Measurements from ENCODE around the gene PTPRN2.
"Not testable (repeated sequence)": the region's sequence is repeated elsewhere in the genome, so short reads cannot be mapped to it uniquely, and the experiment has no call there.

Gene PTPRN2

DNA sequence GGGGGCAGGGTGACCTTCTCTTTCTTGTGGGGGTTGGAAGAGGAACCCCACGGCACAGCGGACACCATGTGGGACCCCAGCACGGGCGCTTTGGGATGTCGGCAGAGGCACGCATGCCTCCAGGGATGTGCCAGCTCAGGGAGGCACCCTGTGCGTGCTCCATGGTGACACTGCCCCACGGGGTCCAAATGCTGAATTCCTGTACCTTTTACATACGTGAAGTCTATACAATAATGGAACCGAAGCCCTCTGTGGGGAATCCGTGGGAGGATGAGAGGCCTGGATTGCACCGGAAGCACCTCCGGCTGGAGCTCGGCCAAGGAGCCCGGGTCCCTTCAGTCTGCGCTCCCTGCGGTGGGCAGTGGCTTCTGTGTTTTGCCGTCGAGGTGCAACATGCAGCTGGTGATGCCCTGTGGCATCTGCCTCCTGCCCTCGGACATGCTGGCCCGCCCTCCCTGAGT lies 726.6 kb downstream of the PTPRN2 start:
- DNase-seq (ENCODE audit: low read depth): no peak

DNA sequence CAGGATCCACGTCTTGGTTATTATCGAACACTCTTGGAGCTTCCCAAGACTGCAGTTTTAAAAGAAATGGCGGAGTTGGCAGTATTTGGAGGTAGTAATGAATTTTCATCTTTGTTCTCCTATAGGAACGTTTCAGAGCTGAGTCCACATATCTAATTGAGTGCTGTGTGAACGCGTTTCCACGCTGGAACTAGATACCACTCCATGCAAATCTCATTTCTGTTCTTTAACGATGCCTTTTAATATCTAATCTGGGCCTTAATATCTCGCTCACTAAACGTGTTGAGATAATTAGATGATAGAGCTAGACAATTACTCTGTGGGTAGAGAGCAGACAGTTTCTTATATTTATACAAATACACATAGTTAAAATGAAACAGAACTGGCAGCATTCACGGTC lies 727.2 kb downstream of the PTPRN2 start:
- no peak for DNase-seq (ENCODE audit: low read depth)

DNA sequence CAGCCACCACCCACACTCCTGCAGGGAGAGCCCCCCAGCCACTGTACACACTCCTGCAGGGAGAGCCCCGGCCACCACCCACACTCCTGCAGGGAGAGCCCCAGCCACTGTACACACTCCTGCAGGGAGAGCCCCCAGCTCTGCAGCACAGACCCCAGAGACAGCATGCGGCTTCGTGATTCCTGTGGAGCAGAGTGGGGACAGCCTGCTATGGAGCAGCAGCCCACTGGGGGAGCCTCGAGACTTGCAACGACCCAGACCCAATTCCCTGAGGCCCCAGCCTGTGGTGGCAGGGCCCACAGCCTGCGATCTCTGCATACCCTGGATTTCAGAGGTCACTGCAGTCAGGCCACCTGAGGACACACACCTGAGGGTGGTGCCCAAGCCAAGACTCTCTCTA lies 727.7 kb downstream of the PTPRN2 start:
- no peak for DNase-seq (ENCODE audit: low read depth)

GRCh38 chr7:157857578-157858075 lies 730.0 kb downstream of the PTPRN2 start:
- no peak for DNase-seq (ENCODE audit: low read depth)

DNA sequence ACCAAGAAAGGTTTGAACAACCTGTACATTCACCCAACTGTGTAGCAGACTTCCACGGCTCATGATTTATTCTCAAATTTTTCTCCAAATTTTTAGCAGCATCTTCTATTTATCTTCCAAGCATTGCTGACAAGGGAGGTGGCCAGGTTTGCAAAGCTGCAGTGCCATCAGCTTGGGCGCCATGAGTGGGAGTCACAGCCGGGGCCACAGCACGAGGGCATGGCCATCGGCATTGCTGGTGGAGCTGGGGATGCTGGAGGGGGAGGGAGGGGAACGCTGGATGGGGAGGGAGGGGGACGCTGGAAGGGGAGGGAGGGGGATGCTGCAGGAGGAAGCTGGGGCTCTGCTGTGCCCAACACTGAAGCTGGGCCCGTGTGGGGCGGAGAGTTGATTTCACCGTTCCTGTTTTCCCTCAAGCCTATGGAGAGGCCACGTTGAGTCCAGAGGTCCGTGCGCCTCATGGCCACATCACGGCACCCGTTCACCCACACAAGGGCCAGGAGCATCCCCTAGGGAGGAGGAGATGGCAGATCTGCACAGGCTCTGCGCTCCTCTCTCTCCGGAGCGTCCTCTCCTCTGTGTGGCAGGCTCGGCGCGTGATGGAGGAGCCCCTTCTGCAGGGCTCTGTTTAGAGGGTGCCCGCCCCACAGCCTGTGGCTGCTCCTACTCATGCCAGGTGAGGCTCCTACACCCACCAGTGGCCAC lies 730.6 kb downstream of the PTPRN2 start:
- no peak for DNase-seq (ENCODE audit: low read depth)

DNA sequence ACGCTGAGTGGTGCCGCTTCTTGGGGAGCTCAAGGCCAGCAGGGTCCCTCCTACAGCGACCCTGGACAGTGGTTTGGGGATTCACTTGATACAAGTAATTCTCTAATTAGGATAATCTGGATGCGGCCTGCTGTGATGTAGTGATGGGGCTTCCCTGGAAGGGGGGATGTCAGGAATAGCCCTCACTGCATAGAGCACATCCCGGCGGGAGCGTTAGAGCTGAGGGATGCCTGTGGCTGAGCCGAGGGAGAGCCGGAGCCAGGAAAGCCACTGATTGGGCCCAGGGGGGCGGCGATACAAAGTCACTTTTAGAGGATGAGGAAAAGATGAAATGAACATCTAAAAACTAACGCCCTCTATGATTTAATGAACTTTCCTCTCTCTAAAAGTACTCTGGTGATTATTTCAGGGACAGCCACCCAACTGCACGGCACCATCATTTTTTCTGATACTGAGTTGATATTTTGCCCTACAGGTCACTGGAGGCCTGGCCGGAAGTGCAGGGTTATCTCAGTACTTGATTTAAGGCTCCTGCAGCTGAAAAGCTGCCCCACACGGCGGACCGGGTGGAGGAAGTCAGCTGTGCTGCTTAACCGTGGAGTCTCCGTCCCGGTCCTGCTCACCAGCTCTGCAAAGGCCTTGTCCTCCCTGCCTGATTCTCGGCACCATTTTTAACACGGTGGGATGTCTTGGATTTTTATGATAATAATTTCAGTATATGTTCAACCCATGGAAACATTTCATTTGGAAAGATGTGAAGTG lies 732.0 kb downstream of the PTPRN2 start:
- no peak for DNase-seq (ENCODE audit: low read depth)

GRCh38 chr7:157855016-157855415 lies 732.6 kb downstream of the PTPRN2 start:
- no peak for DNase-seq (ENCODE audit: low read depth)

GRCh38 chr7:157854066-157854891 lies 733.3 kb downstream of the PTPRN2 start:
- no peak for DNase-seq (ENCODE audit: low read depth)

GRCh38 chr7:157853789-157854065 lies 733.9 kb downstream of the PTPRN2 start:
- no peak for DNase-seq (ENCODE audit: low read depth)

- no peak for DNase-seq (ENCODE audit: low read depth)
Observed at GRCh38 chr7:157853076-157853788, 734.4 kb downstream of the PTPRN2 start.

- DNase-seq (ENCODE audit: low read depth): peak; percentile 79
Observed at GRCh38 chr7:157851501-157852067, 736.0 kb downstream of the PTPRN2 start.

DNA sequence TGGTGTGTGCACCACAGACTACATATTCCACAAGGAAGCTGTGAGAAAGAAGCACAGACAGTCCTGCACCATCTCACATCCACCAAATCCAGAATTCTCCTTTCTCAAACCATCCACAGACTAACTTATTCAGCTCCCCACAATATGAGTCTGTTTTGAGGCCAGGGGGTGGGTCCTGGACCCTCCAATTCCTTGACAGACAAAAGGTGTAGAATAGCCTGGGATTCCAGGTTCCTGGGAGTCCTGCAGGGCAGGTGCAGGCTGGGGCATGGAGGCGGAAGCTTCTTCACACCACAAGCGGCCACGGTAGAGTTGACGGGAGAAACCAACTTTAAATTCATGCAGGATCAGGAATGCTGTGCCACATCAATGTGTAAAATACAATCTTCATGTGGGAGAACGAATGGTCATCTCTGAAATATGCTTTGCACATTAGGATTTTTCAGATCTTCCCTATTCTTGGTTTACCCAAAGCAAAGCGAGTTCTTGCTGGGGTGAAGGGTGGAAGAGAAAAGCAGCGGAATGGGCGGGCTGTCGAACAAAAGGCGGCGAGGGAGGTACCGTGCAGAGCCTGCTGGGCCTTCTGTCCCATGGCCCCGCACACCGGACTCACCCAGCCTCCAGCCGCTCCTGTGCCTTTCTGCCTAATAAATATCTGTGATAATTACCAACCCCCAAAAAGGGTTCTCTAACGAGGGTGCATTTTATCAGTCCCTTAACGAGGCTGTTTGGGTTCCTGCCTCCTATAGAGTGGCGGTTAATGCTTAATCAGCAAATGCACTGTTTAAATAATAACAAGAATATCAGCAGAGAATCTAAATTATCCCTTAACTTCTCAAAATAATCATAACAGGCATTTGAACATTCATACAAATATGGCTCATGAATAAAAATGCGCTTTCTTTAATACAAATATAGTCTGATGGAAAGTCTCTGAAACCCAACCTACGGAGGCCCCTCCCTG lies 736.9 kb downstream of the PTPRN2 start:
- DNase-seq (ENCODE audit: low read depth): no peak

- DNase-seq (ENCODE audit: low read depth): no peak
Observed at GRCh38 chr7:157849726-157850125, 737.9 kb downstream of the PTPRN2 start.

DNA sequence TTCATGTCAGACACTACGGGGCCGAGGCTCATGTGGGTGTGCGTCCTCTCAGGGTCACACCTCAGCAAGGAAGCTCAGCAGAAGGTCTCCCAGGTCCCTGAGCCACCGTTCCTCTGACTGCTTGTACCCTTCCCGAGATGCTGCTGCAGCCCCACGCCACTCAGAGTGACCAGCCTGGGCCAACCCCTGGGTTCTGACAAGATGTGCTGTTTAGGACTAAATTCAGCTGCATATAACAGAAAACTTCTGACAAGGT lies 738.4 kb downstream of the PTPRN2 start:
- DNase-seq (ENCODE audit: low read depth): no peak

- DNase-seq (ENCODE audit: low read depth): no peak
Observed at GRCh38 chr7:157848508-157849340, 738.9 kb downstream of the PTPRN2 start.

DNA sequence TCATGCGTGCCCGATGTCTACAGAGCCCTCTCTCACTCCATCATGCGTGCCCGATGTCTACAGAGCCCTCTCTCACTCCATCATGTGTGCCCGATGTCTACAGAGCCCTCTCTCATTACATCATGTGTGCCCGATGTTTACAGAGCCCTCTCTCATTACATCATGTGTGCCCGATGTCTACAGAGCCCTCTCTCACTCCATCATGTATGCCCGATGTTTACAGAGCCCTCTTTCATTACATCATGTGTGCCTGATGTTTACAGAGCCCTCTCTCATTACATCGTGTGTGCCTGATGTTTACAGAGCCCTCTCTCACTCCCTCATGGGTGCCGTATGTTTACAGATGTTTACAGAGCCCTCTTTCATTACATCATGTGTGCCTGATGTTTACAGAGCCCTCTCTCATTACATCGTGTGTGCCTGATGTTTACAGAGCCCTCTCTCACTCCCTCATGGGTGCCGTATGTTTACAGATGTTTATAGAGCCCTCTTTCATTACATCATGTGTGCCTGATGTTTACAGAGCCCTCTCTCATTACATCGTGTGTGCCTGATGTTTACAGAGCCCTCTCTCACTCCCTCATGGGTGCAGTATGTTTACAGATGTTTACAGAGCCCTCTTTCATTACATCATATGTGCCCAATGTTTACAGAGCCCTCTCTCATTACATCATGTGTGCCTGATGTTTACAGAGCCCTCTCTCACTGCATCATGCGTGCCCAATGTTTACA lies 739.7 kb downstream of the PTPRN2 start:
- DNase-seq (ENCODE audit: low read depth): not testable (repeated sequence)

GRCh38 chr7:157846746-157847145 lies 740.9 kb downstream of the PTPRN2 start:
- not testable (repeated sequence) for DNase-seq (ENCODE audit: low read depth)

DNA sequence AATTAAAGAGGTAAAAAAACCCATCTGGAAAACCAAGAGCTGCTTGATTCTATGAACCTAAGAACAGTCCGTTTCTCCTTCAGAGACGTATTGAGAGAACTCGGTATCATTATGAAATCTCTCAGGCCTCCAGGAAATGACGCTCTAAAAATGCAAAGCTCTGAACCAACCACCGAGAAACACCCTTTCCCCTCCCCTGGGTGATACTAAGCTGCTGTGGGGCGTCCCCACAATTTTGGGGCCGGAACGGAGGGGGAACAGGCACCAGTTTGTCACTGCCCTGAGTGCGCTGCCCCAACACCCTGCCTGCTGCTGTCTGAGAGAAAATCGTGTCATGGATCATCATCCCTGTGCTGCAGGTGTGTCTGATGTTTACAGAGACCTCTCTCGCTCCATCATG lies 741.4 kb downstream of the PTPRN2 start:
- no peak for DNase-seq (ENCODE audit: low read depth)

- no peak for DNase-seq (ENCODE audit: low read depth)
Observed at GRCh38 chr7:157845203-157845835, 742.3 kb downstream of the PTPRN2 start.
